ENCODE data around the gene OR10Z1.

OR10Z1 gene, protein sequence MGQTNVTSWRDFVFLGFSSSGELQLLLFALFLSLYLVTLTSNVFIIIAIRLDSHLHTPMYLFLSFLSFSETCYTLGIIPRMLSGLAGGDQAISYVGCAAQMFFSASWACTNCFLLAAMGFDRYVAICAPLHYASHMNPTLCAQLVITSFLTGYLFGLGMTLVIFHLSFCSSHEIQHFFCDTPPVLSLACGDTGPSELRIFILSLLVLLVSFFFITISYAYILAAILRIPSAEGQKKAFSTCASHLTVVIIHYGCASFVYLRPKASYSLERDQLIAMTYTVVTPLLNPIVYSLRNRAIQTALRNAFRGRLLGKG

GRCh38 chr1:158604968-158605367 lies at the start of gene OR10Z1:
Gene OR10Z1, plus strand, starts transcription at chr1:158605268. Its CDS starts 1,171 bp downstream, at chr1:158606439.
- no peak for DNase-seq

DNA sequence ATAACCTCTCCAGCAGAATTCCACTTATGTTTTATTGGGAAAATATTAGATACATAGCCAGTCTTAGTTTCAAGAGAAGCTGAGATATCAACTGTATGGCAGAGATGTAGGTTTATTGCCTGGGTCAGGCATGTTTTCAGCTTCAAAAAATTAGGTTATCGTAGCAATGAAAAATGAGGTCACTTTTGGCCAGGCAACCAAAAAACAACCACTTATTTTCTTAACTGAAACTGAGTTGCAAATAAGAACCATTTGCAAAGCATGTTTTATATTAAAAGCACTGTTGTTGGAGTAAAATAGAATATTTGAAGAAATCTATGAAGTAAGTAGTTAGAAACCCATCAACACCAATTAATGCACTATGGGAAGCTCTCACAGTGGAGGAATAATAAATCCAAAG lies 45.4 kb upstream of the OR10Z1 start:
- DNase-seq: no peak

DNA sequence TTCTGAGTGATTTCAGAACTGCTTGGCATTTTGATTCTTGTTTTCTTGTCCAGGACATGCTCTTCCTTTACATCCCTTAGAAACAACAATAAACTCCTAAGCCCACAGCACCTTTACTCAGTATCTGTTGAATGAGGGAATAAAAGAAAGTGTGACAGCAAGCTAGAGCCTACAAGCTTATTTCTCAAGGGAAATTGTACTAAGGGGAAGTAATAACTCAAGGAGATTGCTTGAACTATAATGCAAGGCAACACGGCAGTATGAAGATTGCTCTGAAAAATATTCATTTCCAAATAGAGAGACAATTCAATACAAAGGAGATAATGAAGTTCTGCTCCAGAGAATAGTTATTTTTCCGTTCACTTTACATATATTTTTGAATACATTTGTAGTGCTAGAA lies 41.2 kb upstream of the OR10Z1 start:
- no peak for DNase-seq

DNA sequence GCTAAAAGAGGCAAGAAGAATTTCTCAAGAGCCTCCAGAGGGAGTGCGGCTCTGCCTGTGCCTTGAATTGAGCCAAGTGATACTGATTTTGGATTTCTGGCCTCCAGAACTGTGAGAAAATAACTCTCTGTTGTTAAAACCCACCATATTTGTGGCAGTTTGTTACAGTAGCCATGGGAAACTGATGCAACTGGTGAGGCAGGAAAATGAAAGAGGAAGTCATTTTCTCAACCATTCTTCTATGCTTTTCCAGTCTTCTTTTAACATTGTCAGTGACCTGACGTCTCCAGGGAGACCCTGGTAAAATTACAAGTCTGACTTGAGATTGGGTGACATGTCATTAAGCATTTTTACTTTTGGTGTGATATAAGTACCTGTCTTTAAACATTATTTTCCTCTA lies 40.5 kb upstream of the OR10Z1 start:
- no peak for DNase-seq

DNA sequence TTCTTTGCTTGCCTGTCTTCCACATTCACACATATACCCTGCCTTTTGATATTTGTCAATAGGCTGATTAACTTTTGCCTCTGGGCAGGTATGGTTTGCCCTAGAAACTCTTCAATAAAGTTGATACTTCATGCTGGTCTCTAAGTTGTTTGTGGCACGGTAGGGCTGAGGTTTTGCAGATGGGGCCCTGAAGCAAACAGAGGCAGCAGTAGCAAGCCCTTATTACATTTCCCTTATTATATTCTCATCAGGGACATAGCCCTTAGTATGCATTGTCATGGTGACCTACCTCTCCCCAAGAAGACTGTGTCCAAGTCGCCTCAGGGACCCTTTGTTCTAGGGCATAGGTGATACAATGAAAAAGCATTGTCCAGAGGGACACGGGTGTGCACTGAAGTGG lies 34.6 kb upstream of the OR10Z1 start, which contains the start of gene OR6P1:
Gene OR6P1, minus strand, starts transcription at position 101 of the 400 bp plus-strand sequence. CDS start 6,976 bp downstream, outside the sequence.
- DNase-seq: no peak

- no peak for DNase-seq
These were observed 32.8 kb upstream of the OR10Z1 start for GRCh38 chr1:158572226-158572625.

GRCh38 chr1:158577561-158577960 lies 27.5 kb upstream of the OR10Z1 start:
- DNase-seq: no peak

- no peak for DNase-seq
These were observed 25.3 kb upstream of the OR10Z1 start, which contains the start of gene OR10X1 for GRCh38 chr1:158579733-158580132. Gene OR10X1, minus strand, starts transcription at chr1:158579899. Its CDS starts 0 bp downstream, at chr1:158579899.

DNA sequence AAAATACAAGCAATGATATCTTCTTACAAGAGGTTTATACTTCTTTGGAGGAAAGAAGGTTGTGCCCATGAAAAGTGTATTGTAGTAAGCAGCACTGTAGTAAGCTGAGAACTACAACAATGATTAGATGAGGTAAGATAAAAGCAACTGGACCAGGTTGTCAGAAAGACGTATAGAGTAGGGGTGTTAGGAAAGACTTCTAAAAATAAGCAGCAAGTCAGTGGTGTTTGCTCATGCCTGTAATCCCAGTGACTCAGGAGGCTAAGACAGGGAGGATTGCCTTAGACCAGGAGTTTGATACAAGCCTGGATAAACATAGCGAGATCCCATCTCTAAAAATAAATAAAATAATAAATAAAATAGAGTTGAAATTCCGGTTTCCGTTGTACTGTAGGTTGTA lies 21.1 kb upstream of the OR10Z1 start:
- DNase-seq: no peak

GRCh38 chr1:158586942-158587341 lies 18.1 kb upstream of the OR10Z1 start:
- no peak for DNase-seq

- no peak for DNase-seq
These were observed 4.3 kb upstream of the OR10Z1 start for GRCh38 chr1:158600735-158601134.

GRCh38 chr1:158607296-158607695 lies 2.2 kb downstream of the OR10Z1 start:
- DNase-seq: no peak

DNA sequence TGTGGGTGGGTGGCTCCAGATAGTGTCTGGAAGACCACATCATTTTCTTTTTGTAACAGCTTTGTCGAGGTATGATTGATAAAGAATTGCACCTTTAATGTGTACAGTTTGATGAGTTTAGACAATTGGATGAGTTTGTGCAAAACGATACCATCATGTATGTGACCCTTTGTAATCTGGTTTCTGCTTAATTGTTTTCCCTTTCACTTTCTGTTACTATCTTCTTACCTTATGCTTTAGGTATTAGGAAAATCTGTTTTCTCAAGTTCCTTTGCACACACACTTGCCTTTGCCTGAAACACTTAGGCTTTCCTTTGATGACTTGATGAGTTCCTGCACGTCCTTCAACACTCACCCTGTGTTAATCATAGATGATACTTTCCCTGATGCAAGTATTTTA lies 6.8 kb downstream of the OR10Z1 start:
- no peak for DNase-seq

- no peak for DNase-seq
These were observed 8.7 kb downstream of the OR10Z1 start for GRCh38 chr1:158613764-158614163.

DNA sequence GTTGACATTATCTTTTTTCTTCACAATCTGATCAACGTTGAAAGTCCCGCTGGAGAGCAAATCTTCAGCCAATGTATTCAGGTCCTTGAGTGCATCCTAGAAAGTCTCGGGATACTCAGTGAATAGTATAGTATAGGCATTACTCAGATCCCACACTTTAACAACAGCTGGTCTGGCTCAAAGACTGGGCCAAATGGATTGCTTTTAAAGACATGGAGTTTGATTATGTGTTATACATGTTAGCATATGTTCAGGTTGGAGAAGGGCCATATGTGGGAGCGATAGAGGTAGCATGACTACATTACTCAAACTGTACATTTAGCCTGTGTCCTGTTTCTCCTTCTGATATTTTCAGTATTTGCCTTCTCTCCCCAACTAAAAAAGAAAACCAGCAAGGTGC lies 33.1 kb downstream of the OR10Z1 start:
- no peak for DNase-seq

DNA sequence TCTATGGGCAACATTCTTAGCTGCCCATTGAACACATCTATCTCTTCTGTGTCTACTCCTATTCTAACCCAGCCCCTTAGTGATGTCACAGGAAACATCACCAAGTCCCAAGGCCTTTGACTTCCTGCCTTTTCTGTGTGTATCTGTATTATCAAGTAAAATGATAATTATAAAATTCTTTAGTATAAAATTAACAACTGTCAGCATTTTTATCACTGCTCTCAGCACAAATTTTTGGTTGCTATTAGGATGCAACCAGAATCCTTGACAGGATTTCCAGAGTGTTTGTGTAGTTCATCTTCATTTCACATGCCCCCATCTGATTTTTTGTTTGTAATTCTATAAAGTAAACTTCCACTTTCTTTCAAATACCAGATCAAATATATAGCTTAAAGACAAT lies 33.8 kb downstream of the OR10Z1 start:
- no peak for DNase-seq

- no peak for DNase-seq
These were observed 39.4 kb downstream of the OR10Z1 start for GRCh38 chr1:158644449-158644848.

- no peak for DNase-seq
These were observed 41.4 kb downstream of the OR10Z1 start for GRCh38 chr1:158646465-158646864.

- DNase-seq: no peak
These were observed 44.0 kb downstream of the OR10Z1 start for GRCh38 chr1:158649052-158649451.

DNA sequence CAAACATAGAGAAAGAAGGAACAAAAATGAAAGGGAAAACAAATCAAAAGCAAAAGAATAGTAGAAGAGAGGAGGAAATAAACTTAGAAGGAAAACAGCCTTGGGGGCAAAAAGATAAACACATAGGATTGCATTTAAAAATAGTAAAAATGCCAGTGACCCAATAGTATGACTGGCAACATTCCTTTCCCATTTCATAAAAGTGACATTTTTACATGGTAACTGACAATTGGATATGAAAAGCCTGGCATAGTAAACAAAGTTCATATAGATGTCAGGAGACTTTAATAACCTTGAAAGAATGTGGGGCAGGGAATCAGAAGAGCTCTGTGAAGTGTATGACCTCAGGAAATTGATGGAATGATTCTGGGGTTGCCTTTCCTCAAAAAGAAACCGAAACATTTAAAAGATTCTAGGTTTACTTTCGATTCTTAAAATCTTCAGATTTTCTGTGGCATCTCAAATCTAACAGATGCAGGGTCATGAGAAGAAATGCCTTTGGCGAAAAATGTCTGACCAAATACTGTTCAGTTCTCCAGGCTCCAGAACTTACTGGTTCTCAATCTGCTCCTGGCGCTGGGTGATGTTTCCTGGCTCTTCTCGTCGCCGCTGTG lies 47.8 kb downstream of the OR10Z1 start:
- no peak for DNase-seq

GRCh38 chr1:158654086-158654485 lies 49.0 kb downstream of the OR10Z1 start:
- no peak for DNase-seq

GRCh38 chr1:158654571-158654970 lies 49.5 kb downstream of the OR10Z1 start:
- DNase-seq: peak; percentile 54

Data from GDM1 (cell line).